NCI-H2171 treated with DMSO at 0.1 percent for 48 hours (cell line): ENCODE measurements around the gene CREB3L1.

Experiments
- DNase-seq: peaks from one replicate; lab custom pipeline; 2025; lab: John Stamatoyannopoulos, UW

CREB3L1 gene

GRCh38 chr11:46275964-46276641 lies 1.4 kb upstream of the CREB3L1 start:
- peak; percentile 11 for DNase-seq

GRCh38 chr11:46277313-46277621 lies 195 bp upstream of the CREB3L1 start:
- DNase-seq, result no peak

- DNase-seq, result no peak
These were observed 1.1 kb downstream of the CREB3L1 start for GRCh38 chr11:46278387-46279125.

- no peak for DNase-seq
These were observed 2.0 kb downstream of the CREB3L1 start for GRCh38 chr11:46279126-46280099.

- no peak for DNase-seq
These were observed 3.2 kb downstream of the CREB3L1 start for GRCh38 chr11:46280706-46281105.

- no peak for DNase-seq
These were observed 3.9 kb downstream of the CREB3L1 start for GRCh38 chr11:46281371-46281831.

- no peak for DNase-seq
These were observed 7.7 kb downstream of the CREB3L1 start for GRCh38 chr11:46285173-46285572.

- no peak for DNase-seq
These were observed 8.2 kb downstream of the CREB3L1 start for GRCh38 chr11:46285594-46286033.

- no peak for DNase-seq
These were observed 9.3 kb downstream of the CREB3L1 start for GRCh38 chr11:46286789-46287188.

- DNase-seq, result no peak
These were observed 11.0 kb downstream of the CREB3L1 start for GRCh38 chr11:46288451-46288850.

- DNase-seq, result no peak
These were observed 12.5 kb downstream of the CREB3L1 start for GRCh38 chr11:46290011-46290410.

- DNase-seq, result peak; percentile 22
These were observed 13.3 kb downstream of the CREB3L1 start for GRCh38 chr11:46290598-46291309.

GRCh38 chr11:46291441-46292150 lies 14.1 kb downstream of the CREB3L1 start:
- DNase-seq, result no peak

- no peak for DNase-seq
These were observed 15.6 kb downstream of the CREB3L1 start for GRCh38 chr11:46293066-46293465.

- DNase-seq, result no peak
These were observed 16.2 kb downstream of the CREB3L1 start for GRCh38 chr11:46293641-46294103.

- DNase-seq, result no peak
These were observed 17.2 kb downstream of the CREB3L1 start for GRCh38 chr11:46294365-46295309.

GRCh38 chr11:46295312-46296058 lies 18.0 kb downstream of the CREB3L1 start:
- peak; percentile 72 for DNase-seq

GRCh38 chr11:46296059-46296527 lies 18.6 kb downstream of the CREB3L1 start:
- no peak for DNase-seq
